OCI-LY7 (cell line): Measurements from ENCODE around the gene FUCA2.

Experiments used
- EZH2phosphoT487 ChIP-seq: fragments of 200-600 bp; sonication (generic); IDR thresholded peaks from 2 replicates; pipeline ENCODE4 v1.6.1; 2018; ENCODE audit warnings: low read depth, borderline replicate concordance, mild to moderate bottlenecking, mixed run types, antibody characterized with exemption, low read length, moderate library complexity, mixed read lengths
- TF ChIP-seq, protein P1 (sequence below): fragments of 200-600 bp; sonication (generic); conservative IDR thresholded peaks from 2 replicates; pipeline ENCODE4 v1.5.1; 2014; ENCODE audit warnings: mild to moderate bottlenecking, antibody characterized with exemption, low read length, moderate library complexity, mixed read lengths

DNA sequence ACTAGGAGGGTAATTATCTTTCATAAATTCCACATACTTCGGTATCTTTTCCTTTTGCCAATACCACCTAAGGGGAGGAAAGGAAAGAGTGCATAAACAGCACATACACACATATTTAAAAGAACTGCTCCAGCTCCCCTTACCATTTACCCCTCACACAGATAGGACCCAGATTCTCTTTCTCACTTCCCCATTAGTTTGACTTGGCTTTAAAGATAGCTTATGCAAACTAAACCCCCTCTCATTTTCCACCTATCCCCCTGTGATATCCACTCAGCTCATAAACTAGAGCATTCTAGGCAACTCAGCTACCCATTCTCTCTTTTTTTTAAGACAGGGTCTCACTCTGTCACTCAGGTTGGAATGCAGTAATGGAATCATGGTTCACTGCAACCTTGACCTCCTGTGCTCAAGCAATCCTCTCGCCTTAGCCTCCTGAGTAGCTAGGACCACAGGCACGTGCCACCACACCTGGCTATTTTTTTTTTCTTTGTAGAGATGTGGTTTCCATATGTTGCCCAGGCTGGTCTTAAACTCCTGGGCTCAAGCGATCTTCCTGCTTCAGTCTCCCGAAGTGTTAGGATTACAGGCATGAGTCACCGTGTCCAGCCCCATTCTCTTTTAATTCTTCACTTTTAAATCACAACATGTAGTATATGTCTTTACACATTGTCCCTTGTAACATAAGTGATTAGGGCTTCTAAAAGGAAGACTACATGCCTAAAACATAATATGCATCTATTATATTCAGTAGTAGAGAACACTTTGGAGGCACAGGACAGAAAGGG is 4.0 kb downstream of the FUCA2 start:
- TF ChIP-seq, protein P1, sequence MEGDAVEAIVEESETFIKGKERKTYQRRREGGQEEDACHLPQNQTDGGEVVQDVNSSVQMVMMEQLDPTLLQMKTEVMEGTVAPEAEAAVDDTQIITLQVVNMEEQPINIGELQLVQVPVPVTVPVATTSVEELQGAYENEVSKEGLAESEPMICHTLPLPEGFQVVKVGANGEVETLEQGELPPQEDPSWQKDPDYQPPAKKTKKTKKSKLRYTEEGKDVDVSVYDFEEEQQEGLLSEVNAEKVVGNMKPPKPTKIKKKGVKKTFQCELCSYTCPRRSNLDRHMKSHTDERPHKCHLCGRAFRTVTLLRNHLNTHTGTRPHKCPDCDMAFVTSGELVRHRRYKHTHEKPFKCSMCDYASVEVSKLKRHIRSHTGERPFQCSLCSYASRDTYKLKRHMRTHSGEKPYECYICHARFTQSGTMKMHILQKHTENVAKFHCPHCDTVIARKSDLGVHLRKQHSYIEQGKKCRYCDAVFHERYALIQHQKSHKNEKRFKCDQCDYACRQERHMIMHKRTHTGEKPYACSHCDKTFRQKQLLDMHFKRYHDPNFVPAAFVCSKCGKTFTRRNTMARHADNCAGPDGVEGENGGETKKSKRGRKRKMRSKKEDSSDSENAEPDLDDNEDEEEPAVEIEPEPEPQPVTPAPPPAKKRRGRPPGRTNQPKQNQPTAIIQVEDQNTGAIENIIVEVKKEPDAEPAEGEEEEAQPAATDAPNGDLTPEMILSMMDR: no peak
- no peak for TF ChIP-seq EZH2phosphoT487
